Uterus (tissue), 2 donors: Measurements from ENCODE around the gene LTBP1.

Experiments used
- CTCF ChIP-seq, 4 experiments: fragments of 200-600 bp in 2 of 4; fragments of 450-650 bp in 2 of 4; sonication (generic) in 2 of 4; IDR thresholded peaks; one replicate each; pipeline ENCODE4 v1.5.1; 2016 to 2019; ENCODE audit warnings: antibody characterized with exemption in 4 of 4, mild to moderate bottlenecking in 2 of 4, moderate library complexity in 1 of 4
- POLR2A ChIP-seq, 2 donors: fragments of 450-650 bp; IDR thresholded peaks; one replicate each; pipeline ENCODE4 v1.6.1; 2016; ENCODE audit warnings: antibody characterized with exemption in 2 of 2, mild to moderate bottlenecking in 1 of 2, moderate library complexity in 1 of 2

GRCh38 chr2:33351781-33352180 is 405.0 kb downstream of the LTBP1 start:
- TF ChIP-seq CTCF (IDR thresholded peaks at IDR 0.05), result no peak
- no peak for TF ChIP-seq POLR2A (IDR thresholded peaks at IDR 0.05)
